ENCODE data around the gene CSN1S1. TPM values are rescaled to one million over a fixed set of nuclear protein-coding genes. Genes with fewer than 3 reads are reported as not detected.

The CSN1S1 gene
- total RNA-seq, 4 donors from 2014 or later: 1.3 to 27.3 (median 16.2) TPM

- no peak for TF ChIP-seq CTCF (IDR thresholded peaks at IDR 0.05; ENCODE audit: low read depth)
These were observed 23.7 kb upstream of the CSN1S1 start for GRCh38 chr4:69907151-69907550.

GRCh38 chr4:69909195-69909594, 21.7 kb upstream of the CSN1S1 start:
- no peak for TF ChIP-seq CTCF (IDR thresholded peaks at IDR 0.05; ENCODE audit: low read depth)

DNA sequence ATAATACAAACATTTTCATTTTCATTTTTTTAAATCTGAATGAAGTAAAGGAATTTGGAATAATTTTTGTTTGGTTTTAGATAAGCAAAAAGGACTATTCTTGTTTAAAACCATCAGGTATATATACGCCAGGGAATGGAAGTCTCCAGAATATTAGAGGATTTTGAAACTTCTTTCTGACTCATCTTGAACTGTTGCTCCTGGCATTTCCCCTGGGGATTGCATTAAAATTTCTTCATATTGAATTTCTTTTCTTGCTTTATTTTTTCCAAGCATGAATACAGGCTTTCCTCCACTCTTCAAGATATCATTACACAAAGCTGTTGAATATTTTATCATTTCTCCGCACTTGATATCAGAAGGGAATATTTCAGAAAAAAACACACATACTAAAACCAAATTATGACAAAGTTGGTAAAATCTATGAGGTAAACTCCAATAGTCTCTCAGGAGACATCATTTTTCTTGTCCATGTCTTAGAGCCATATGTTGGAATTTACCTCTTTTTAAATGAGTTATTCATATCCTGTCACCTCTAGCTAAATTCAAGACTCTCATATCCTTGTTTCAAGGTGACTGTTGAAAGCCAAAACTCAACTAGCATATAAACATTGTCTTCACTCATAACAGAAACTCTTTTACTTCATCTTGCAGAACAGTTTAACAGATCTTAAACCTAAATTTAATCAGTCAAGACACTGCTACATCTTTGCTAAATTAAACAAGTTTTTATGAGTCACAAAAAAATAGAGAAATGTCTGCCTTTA, 20.7 kb upstream of the CSN1S1 start:
- no peak for TF ChIP-seq CTCF (IDR thresholded peaks at IDR 0.05; ENCODE audit: low read depth)

DNA sequence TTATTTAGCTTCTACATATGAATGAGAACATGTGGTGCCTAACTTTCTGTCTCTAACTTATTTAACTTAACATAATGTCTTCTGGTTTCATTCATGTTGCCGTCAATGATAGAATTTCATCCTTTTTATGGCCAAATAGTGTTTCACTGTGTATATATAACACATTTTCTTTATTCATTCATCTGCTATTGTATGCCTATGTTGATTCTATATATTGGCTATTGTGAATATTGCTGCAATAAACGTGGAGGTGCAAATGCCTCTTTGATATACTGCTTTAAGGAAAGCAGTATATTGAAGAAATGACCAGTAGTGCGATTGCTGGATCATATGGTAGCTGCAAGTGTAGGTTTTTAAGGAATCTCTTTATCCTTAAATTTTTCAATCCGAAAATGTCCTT, 10.0 kb upstream of the CSN1S1 start:
- TF ChIP-seq CTCF (IDR thresholded peaks at IDR 0.05; ENCODE audit: low read depth): no peak

- no peak for TF ChIP-seq CTCF (IDR thresholded peaks at IDR 0.05; ENCODE audit: low read depth)
These were observed 3.3 kb downstream of the CSN1S1 start for GRCh38 chr4:69934150-69934549.

- TF ChIP-seq CTCF (IDR thresholded peaks at IDR 0.05; ENCODE audit: low read depth): no peak
These were observed 5.7 kb downstream of the CSN1S1 start for GRCh38 chr4:69936566-69936965.

DNA sequence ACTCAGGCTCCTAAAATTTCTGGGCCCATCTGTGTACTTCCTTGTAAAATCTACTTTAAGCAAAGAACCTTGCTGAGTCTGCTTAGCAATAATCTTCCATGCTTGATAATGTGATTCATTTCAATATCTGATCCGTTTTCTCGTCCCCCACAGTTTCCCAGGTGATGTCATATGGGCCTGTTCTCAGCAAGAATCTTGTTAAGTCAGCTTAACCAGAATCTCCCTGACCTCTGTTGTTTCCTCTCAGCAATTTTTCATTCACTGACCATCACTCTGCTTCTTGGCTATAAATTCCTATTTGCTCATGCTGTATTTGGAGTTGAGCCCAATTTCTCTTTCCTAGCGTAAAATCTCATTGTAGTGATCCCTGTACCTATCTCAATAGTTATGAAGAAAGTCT, 20.7 kb downstream of the CSN1S1 start:
- TF ChIP-seq CTCF (IDR thresholded peaks at IDR 0.05; ENCODE audit: low read depth): no peak
